HEK293T (cell line): ENCODE measurements around the gene NME3.

Experiments used
- ARNT ChIP-seq: fragments of 450-650 bp; IDR thresholded peaks from 2 replicates; pipeline ENCODE4 v1.6.1; 2017; ENCODE audit warnings: mild to moderate bottlenecking
- BHLHE40 ChIP-seq: fragments of 450-650 bp; IDR thresholded peaks from 2 replicates; pipeline ENCODE4 v1.6.1; 2016; ENCODE audit warnings: mild to moderate bottlenecking, moderate library complexity, borderline replicate concordance
- FOXM1 ChIP-seq: fragments of 450-650 bp; IDR thresholded peaks from 2 replicates; pipeline ENCODE4 v1.6.1; 2017; ENCODE audit warnings: mild to moderate bottlenecking, borderline replicate concordance
- HDGF ChIP-seq: fragments of 450-650 bp; IDR thresholded peaks from 2 replicates; pipeline ENCODE4 v1.6.1; 2017; ENCODE audit warnings: antibody characterized with exemption, borderline replicate concordance
- LEF1 ChIP-seq: fragments of 450-650 bp; IDR thresholded peaks from 2 replicates; pipeline ENCODE4 v1.6.1; 2017; ENCODE audit warnings: mild to moderate bottlenecking, borderline replicate concordance
- TARDBP ChIP-seq: fragments of 450-650 bp; IDR thresholded peaks from 2 replicates; pipeline ENCODE4 v1.6.1; 2016

DNA sequence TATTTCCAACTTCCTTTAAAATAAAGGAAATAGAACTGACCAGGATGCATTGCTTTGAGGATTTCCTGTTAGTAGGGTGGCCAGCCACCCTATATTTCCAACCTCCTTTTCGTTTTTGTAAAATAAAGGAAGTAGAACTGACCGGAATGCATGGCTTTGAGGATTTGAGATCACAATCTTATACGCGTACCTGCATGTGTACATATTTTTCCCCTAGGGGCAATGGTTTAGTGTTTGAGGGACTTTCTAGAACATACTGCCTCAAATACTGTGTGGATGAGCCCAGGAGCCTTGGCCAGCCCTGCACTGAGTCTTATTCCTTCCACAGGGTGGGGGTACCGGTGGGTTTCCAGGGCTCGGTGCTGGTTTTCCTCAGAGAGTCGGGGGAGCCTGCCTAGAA is 39.7 kb downstream of the NME3 start:
- TF ChIP-seq TARDBP (no peak), FOXM1 (no peak), HDGF (no peak), LEF1 (no peak), ARNT (no peak), BHLHE40 (no peak)
